GF-D8 (cell line): ENCODE data around the gene MFSD6.
"Not testable (repeated sequence)": the region's sequence is repeated elsewhere in the genome, so short reads cannot be mapped to it uniquely, and the experiment has no call there.

Source experiments
- DNase-seq: peaks from one replicate; lab custom pipeline; 2025; lab: John Stamatoyannopoulos, UW

The MFSD6 gene

GRCh38 chr2:190405995-190406394 lies 2.2 kb upstream of the MFSD6 start:
- DNase-seq = no peak

- no peak for DNase-seq
Measured at GRCh38 chr2:190406805-190407204, 1.4 kb upstream of the MFSD6 start.

GRCh38 chr2:190407246-190407661 lies 901 bp upstream of the MFSD6 start:
- no peak for DNase-seq

GRCh38 chr2:190408538-190409271 lies 550 bp downstream of the MFSD6 start:
- no peak for DNase-seq

- no peak for DNase-seq
Measured at GRCh38 chr2:190409616-190410015, 1.5 kb downstream of the MFSD6 start.

- DNase-seq = peak; percentile 34
Measured at GRCh38 chr2:190410166-190410565, 2.0 kb downstream of the MFSD6 start.

- DNase-seq = no peak
Measured at GRCh38 chr2:190412966-190413365, 4.8 kb downstream of the MFSD6 start.

GRCh38 chr2:190413421-190413820 lies 5.3 kb downstream of the MFSD6 start:
- DNase-seq = no peak

- DNase-seq = no peak
Measured at GRCh38 chr2:190415251-190415650, 7.1 kb downstream of the MFSD6 start.

GRCh38 chr2:190415794-190416775 lies 7.9 kb downstream of the MFSD6 start:
- DNase-seq = no peak

- DNase-seq = no peak
Measured at GRCh38 chr2:190417045-190417842, 9.1 kb downstream of the MFSD6 start.

GRCh38 chr2:190418727-190419126 lies 10.6 kb downstream of the MFSD6 start:
- no peak for DNase-seq

- DNase-seq = no peak
Measured at GRCh38 chr2:190420801-190421200, 12.6 kb downstream of the MFSD6 start.

- DNase-seq = peak; percentile 53
Measured at GRCh38 chr2:190425221-190425866, 17.2 kb downstream of the MFSD6 start.

GRCh38 chr2:190425883-190426658 lies 17.9 kb downstream of the MFSD6 start:
- no peak for DNase-seq

- not testable (repeated sequence) for DNase-seq
Measured at GRCh38 chr2:190430866-190431265, 22.7 kb downstream of the MFSD6 start.

GRCh38 chr2:190431907-190432306 lies 23.8 kb downstream of the MFSD6 start:
- DNase-seq = no peak

GRCh38 chr2:190432567-190433231 lies 24.5 kb downstream of the MFSD6 start:
- DNase-seq = no peak

- peak; percentile 61 for DNase-seq
Measured at GRCh38 chr2:190435031-190435670, 27.0 kb downstream of the MFSD6 start.

GRCh38 chr2:190436557-190436956 lies 28.4 kb downstream of the MFSD6 start:
- no peak for DNase-seq
